ENCODE data around the gene MCRIP1. TPM values are rescaled to one million over a fixed set of nuclear protein-coding genes. Genes with fewer than 3 reads are reported as not detected.

MCRIP1 gene
- total and polyA plus RNA-seq, 2 of the 4 experiments (the other 2 are of a cell fraction): 56.5 to 164 TPM

DNA sequence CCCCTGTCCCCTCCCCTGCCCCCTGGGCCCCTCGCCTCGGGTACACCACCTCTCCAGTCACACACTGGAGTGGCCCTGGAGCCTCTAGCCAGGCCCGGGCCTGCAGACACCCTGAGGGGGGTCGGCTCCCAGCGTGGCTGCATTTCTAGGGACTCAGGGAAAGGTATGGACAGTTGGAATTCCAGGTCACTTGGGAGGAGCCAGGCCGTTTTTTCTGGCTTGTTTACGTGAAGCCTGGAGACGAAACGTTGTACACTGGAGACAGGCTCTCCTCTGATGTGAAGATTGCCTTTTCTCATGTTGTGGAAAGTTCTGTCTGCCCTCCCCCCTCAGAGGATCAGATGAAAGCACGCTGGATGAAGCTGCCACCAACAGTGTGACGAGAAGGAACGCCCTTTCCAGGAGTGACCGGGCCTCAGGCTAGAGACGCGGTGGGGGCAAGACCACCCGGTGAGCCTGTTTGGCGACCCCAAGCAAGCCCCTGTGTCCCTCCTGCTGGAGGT, 5.7 kb upstream of the MCRIP1 start:
- WGBS, 2 experiments (ENCODE audit: extremely low coverage in 2 of 2, insufficient read length in 1 of 2): 27% methylated on average over 3 of the region's 17 CpGs; no CpG with 5 or more reads in 1 of the 2 experiments
- H4K91ac ChIP-seq (ENCODE audit: insufficient read depth, low read depth, low read length): no peak overlapping the region
- H2AFZ ChIP-seq (replicated peaks; ENCODE audit: low read length, poor library complexity): no peak overlapping the region
- no peak overlapping the region for H4K8ac ChIP-seq (ENCODE audit: low read depth in 2 of 2, low read length in 2 of 2)
- no peak overlapping the region for H3K4me3 ChIP-seq (ENCODE audit: insufficient read depth, low read depth, low read length)
- ChIA-PET POLR2A (ENCODE audit: unreplicated experiment) (no interaction called here), CTCF (no interaction called here)
- peaks cover 11% of the 10 kb centered on the region for H3K9me1 ChIP-seq (ENCODE audit: insufficient read depth, low read length)
- H3K56ac ChIP-seq (ENCODE audit: extremely low read depth, insufficient read depth, low read length): no peak overlapping the region
- no peak overlapping the region for H2BK20ac ChIP-seq (ENCODE audit: low read depth, low read length)
- no peak overlapping the region for H4K5ac ChIP-seq (ENCODE audit: low read depth, low read length)
- H2BK15ac ChIP-seq (ENCODE audit: low read depth, low read length): no peak overlapping the region
- DNase-seq (no peak), ATAC-seq (ENCODE audit: low read depth) (no peak)
- no peak for TF ChIP-seq POLR2A (IDR thresholded peaks at IDR 0.05; ENCODE audit: low read depth, low read length)
- no peak for TF ChIP-seq RAD21 (IDR thresholded peaks at IDR 0.05; ENCODE audit: low read length)
- TF ChIP-seq, protein P1, sequence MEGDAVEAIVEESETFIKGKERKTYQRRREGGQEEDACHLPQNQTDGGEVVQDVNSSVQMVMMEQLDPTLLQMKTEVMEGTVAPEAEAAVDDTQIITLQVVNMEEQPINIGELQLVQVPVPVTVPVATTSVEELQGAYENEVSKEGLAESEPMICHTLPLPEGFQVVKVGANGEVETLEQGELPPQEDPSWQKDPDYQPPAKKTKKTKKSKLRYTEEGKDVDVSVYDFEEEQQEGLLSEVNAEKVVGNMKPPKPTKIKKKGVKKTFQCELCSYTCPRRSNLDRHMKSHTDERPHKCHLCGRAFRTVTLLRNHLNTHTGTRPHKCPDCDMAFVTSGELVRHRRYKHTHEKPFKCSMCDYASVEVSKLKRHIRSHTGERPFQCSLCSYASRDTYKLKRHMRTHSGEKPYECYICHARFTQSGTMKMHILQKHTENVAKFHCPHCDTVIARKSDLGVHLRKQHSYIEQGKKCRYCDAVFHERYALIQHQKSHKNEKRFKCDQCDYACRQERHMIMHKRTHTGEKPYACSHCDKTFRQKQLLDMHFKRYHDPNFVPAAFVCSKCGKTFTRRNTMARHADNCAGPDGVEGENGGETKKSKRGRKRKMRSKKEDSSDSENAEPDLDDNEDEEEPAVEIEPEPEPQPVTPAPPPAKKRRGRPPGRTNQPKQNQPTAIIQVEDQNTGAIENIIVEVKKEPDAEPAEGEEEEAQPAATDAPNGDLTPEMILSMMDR (conservative IDR thresholded peaks at IDR 0.05; ENCODE audit: low read depth, low read length): no peak
- TF ChIP-seq, protein P2, sequence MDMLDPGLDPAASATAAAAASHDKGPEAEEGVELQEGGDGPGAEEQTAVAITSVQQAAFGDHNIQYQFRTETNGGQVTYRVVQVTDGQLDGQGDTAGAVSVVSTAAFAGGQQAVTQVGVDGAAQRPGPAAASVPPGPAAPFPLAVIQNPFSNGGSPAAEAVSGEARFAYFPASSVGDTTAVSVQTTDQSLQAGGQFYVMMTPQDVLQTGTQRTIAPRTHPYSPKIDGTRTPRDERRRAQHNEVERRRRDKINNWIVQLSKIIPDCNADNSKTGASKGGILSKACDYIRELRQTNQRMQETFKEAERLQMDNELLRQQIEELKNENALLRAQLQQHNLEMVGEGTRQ (IDR thresholded peaks at IDR 0.05; ENCODE audit: low read depth, low read length): no peak
- no peak for TF ChIP-seq SMC3 (IDR thresholded peaks at IDR 0.05; ENCODE audit: low read depth, low read length)
- TF ChIP-seq RCOR1 (IDR thresholded peaks at IDR 0.05; ENCODE audit: insufficient replicate concordance, low read length): no peak
- TF ChIP-seq NFE2L2 (IDR thresholded peaks at IDR 0.05; ENCODE audit: low read depth, low read length): no peak
- TF ChIP-seq MXI1 (IDR thresholded peaks at IDR 0.05; ENCODE audit: borderline replicate concordance, low read depth, low read length): no peak
- TF ChIP-seq BHLHE40 (IDR thresholded peaks at IDR 0.05; ENCODE audit: low read depth, low read length): no peak
- TF ChIP-seq FOS (IDR thresholded peaks at IDR 0.05; ENCODE audit: low read depth, low read length): no peak
- no peak for TF ChIP-seq RFX5 (IDR thresholded peaks at IDR 0.05; ENCODE audit: low read depth, low read length)
- TF ChIP-seq, protein P3, sequence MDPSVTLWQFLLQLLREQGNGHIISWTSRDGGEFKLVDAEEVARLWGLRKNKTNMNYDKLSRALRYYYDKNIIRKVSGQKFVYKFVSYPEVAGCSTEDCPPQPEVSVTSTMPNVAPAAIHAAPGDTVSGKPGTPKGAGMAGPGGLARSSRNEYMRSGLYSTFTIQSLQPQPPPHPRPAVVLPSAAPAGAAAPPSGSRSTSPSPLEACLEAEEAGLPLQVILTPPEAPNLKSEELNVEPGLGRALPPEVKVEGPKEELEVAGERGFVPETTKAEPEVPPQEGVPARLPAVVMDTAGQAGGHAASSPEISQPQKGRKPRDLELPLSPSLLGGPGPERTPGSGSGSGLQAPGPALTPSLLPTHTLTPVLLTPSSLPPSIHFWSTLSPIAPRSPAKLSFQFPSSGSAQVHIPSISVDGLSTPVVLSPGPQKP (IDR thresholded peaks at IDR 0.05; ENCODE audit: borderline replicate concordance, low read depth, low read length): no peak
- TF ChIP-seq CHD1 (IDR thresholded peaks at IDR 0.05; ENCODE audit: low read depth, low read length): no peak
- TF ChIP-seq MAZ (IDR thresholded peaks at IDR 0.05; ENCODE audit: borderline replicate concordance, low read depth, low read length): no peak
- TF ChIP-seq MAFK (IDR thresholded peaks at IDR 0.05; ENCODE audit: low read depth, low read length): no peak
- TF ChIP-seq CEBPB (IDR thresholded peaks at IDR 0.05; ENCODE audit: low read depth, low read length): no peak
- peaks cover 4 to 7% of the 10 kb centered on the region in 2 experiments; a peak in 2 of 4 replicates for H3K79me1 ChIP-seq (ENCODE audit: low read depth in 1 of 2, low read length in 2 of 2)
- H3K4me1 ChIP-seq (ENCODE audit: control insufficient read depth, insufficient read depth, low read length): peaks cover 3% of the 10 kb centered on the region; the same call in 1 of the 2 replicates
- H3K9ac ChIP-seq (ENCODE audit: low read depth, low read length): no peak overlapping the region
- H2AK9ac ChIP-seq (replicated peaks; ENCODE audit: low read depth, low read length, poor library complexity): no peak overlapping the region
- no peak overlapping the region for H3K4me2 ChIP-seq (ENCODE audit: low read depth, low read length)
- intact Hi-C loops (cut with micrococcal nuclease) (no loop called here), in situ Hi-C loops (cut with MboI; ENCODE audit: low sequenced_read_pairs) (no loop called here), dilution Hi-C loops (cut with HindIII; ENCODE audit: low sequenced_read_pairs, unreplicated experiment) (no loop called here)
- no peak overlapping the region for H3K27ac ChIP-seq (ENCODE audit: insufficient read depth, low read length)
- no peaks in the 10 kb centered on the region for H3K27me3 ChIP-seq (ENCODE audit: control insufficient read depth, insufficient read depth, low read length)
- H2AK5ac ChIP-seq (ENCODE audit: low read depth, low read length): no peak overlapping the region
- peaks cover 14% of the 10 kb centered on the region for H4K20me1 ChIP-seq (ENCODE audit: insufficient read depth, low read length)
- H3K9me3 ChIP-seq (ENCODE audit: control insufficient read depth, insufficient read depth, low read length): no peaks in the 10 kb centered on the region
- H3K18ac ChIP-seq (ENCODE audit: low read depth, low read length): no peak overlapping the region
- BruUV-seq (replicated peaks): no TSS peak
- no peak overlapping the region for H3K23ac ChIP-seq (ENCODE audit: low read depth, low read length)
- H2BK5ac ChIP-seq (ENCODE audit: low read depth, low read length, poor library complexity, severe bottlenecking): no peak overlapping the region
- H3K36me3 ChIP-seq (ENCODE audit: control insufficient read depth, insufficient read depth, low read length): peaks cover 17% of the 10 kb centered on the region
- H3K14ac ChIP-seq (replicated peaks; ENCODE audit: low read depth, low read length): no peak overlapping the region
- no peak overlapping the region for H2BK120ac ChIP-seq (ENCODE audit: low read depth, low read length)
- H3K4ac ChIP-seq (ENCODE audit: low read depth, low read length): no peak overlapping the region
